Skin of body (tissue), 2 donors: ENCODE data around the gene MECP2. TPM values are rescaled to one million over a fixed set of nuclear protein-coding genes. Genes with fewer than 3 reads are reported as not detected.

ENCODE experiments used
- DNase-seq: peaks from one replicate; lab custom pipeline; 2025; lab: John Stamatoyannopoulos, UW
- total RNA-seq: library from RNA; depleted of rRNA; stranded (reverse); fragments of >200 nt; gene quantifications from one replicate; pipeline ENCODE4 v1.2.3, GENCODE V29; 2014

The MECP2 gene
- total RNA-seq, 1 donor from 2014 or later, result 22.2 TPM

- DNase-seq, result no peak
These were observed 61.0 kb downstream of the MECP2 start for GRCh38 chrX:154036513-154036912.

GRCh38 chrX:154033848-154034247 lies 63.7 kb downstream of the MECP2 start:
- DNase-seq, result no peak

GRCh38 chrX:154032653-154033052 lies 64.9 kb downstream of the MECP2 start:
- no peak for DNase-seq

GRCh38 chrX:154032160-154032559 lies 65.4 kb downstream of the MECP2 start:
- DNase-seq, result no peak

GRCh38 chrX:154030715-154031305 lies 66.7 kb downstream of the MECP2 start:
- DNase-seq, result no peak

GRCh38 chrX:154030266-154030665 lies 67.3 kb downstream of the MECP2 start:
- DNase-seq, result no peak

GRCh38 chrX:154029439-154029838 lies 68.1 kb downstream of the MECP2 start:
- no peak for DNase-seq

- DNase-seq, result no peak
These were observed 68.9 kb downstream of the MECP2 start for GRCh38 chrX:154028502-154029184.

GRCh38 chrX:154027986-154028385 lies 69.5 kb downstream of the MECP2 start:
- DNase-seq, result no peak

- DNase-seq, result no peak
These were observed 70.5 kb downstream of the MECP2 start for GRCh38 chrX:154027022-154027402.

GRCh38 chrX:154026136-154027021 lies 71.1 kb downstream of the MECP2 start:
- no peak for DNase-seq

GRCh38 chrX:154025230-154025629 lies 72.3 kb downstream of the MECP2 start:
- DNase-seq, result no peak

GRCh38 chrX:154024271-154024670 lies 73.2 kb downstream of the MECP2 start:
- no peak for DNase-seq

- no peak for DNase-seq
These were observed 74.1 kb downstream of the MECP2 start for GRCh38 chrX:154023276-154024000.

- no peak for DNase-seq
These were observed 75.4 kb downstream of the MECP2 start for GRCh38 chrX:154022108-154022507.

GRCh38 chrX:154021131-154021611 lies 76.3 kb downstream of the MECP2 start:
- DNase-seq, result no peak

- no peak for DNase-seq
These were observed 76.9 kb downstream of the MECP2 start for GRCh38 chrX:154020536-154021115.

- DNase-seq, result no peak
These were observed 77.6 kb downstream of the MECP2 start, which contains the start of gene IRAK1 for GRCh38 chrX:154019633-154020528. TSS of gene IRAK1 (minus strand) at chrX:154019902. CDS start at chrX:154019812, 90 bp downstream.

- DNase-seq, result no peak
These were observed 78.4 kb downstream of the MECP2 start for GRCh38 chrX:154019061-154019621.
